Glomerular endothelial cell (primary cell): ENCODE results near the gene CDC34. TPM values are rescaled to one million over a fixed set of nuclear protein-coding genes. Genes with fewer than 3 reads are reported as not detected.
"Not testable (repeated sequence)": the region's sequence is repeated elsewhere in the genome, so short reads cannot be mapped to it uniquely, and the experiment has no call there.

Experiments
- DNase-seq: peaks from one replicate; pipeline ENCODE4 v3.0.0-alpha.2; 2011; ENCODE audit warnings: low read depth, low spot score; ENCODE audit errors: extremely low read depth
- total RNA-seq: library from RNA; depleted of rRNA; stranded (reverse); fragments of >200 nt; gene quantifications from 2 replicates; pipeline ENCODE4 v1.2.3, GENCODE V29; 2015

The CDC34 gene
- total RNA-seq, 1 donor from 2014 or later, result 148 TPM

GRCh38 chr19:585146-585545, 53.6 kb downstream of the CDC34 start:
- DNase-seq, result not testable (repeated sequence)

- no peak for DNase-seq
Observed at GRCh38 chr19:585551-586110, 54.1 kb downstream of the CDC34 start.

GRCh38 chr19:588093-588740, 56.7 kb downstream of the CDC34 start:
- no peak for DNase-seq

GRCh38 chr19:588741-589692, 57.5 kb downstream of the CDC34 start:
- no peak for DNase-seq

GRCh38 chr19:589693-590395, 58.3 kb downstream of the CDC34 start, which contains the start of gene HCN2:
Gene HCN2 (plus strand): TSS chr19:589881. CDS start chr19:589946, 65 bp downstream.
- no peak for DNase-seq

- DNase-seq, result no peak
Observed at GRCh38 chr19:590396-590745, 58.8 kb downstream of the CDC34 start.

GRCh38 chr19:590750-591098, 59.2 kb downstream of the CDC34 start:
- DNase-seq, result no peak

- no peak for DNase-seq
Observed at GRCh38 chr19:591099-591958, 59.8 kb downstream of the CDC34 start.

Other genes starting within 250 kb of the CDC34 start
- gene PLPP2, start 240.4 kb upstream of the CDC34 start, total RNA-seq, result 13.9 and 30.5 TPM in 2 replicates
- 21.0 and 38.2 TPM in 2 replicates for gene MIER2, start 187.0 kb upstream of the CDC34 start, total RNA-seq
- gene C2CD4C, start 122.6 kb upstream of the CDC34 start, total RNA-seq, result 0.44 and 0.47 TPM in 2 replicates
- 34.3 and 35.1 TPM in 2 replicates for gene SHC2, start 70.7 kb upstream of the CDC34 start, total RNA-seq
- 0.41 TPM in 1 of 2 replicates, not detected in the other for gene MADCAM1, start 35.3 kb upstream of the CDC34 start, total RNA-seq
- 72.9 and 78.5 TPM in 2 replicates for gene TPGS1, start 24.3 kb upstream of the CDC34 start, total RNA-seq
- gene GZMM, start 12.3 kb downstream of the CDC34 start, total RNA-seq, result not detected in 2 replicates
- gene BSG, start 40.8 kb downstream of the CDC34 start, total RNA-seq, result 775 and 881 TPM in 2 replicates
- gene HCN2, start 58.1 kb downstream of the CDC34 start, total RNA-seq, result 1.1 and 2.0 TPM in 2 replicates
- gene POLRMT, start 101.8 kb downstream of the CDC34 start, total RNA-seq, result 30.0 and 56.7 TPM in 2 replicates
- 0.35 TPM in 1 of 2 replicates, not detected in the other for gene FGF22, start 108.1 kb downstream of the CDC34 start, total RNA-seq
- 86.3 and 108 TPM in 2 replicates for gene RNF126, start 131.5 kb downstream of the CDC34 start, total RNA-seq
- 171 and 280 TPM in 2 replicates for gene FSTL3, start 144.6 kb downstream of the CDC34 start, total RNA-seq
- gene PRSS57, start 163.7 kb downstream of the CDC34 start, total RNA-seq, result 2.2 TPM in 1 of 2 replicates, not detected in the other
- gene PALM, start 177.2 kb downstream of the CDC34 start, total RNA-seq, result 48.9 and 52.8 TPM in 2 replicates
- 0.18 and 1.0 TPM in 2 replicates for gene MISP, start 219.4 kb downstream of the CDC34 start, total RNA-seq